ENCODE measurements around the gene MYBPC2.

Gene MYBPC2

GRCh38 chr19:50476224-50476906 is 43.7 kb downstream of the MYBPC2 start, which contains the start of the genes EMC10 and GARIN5A:
Gene EMC10, plus strand, starts transcription at chr19:50476507. Its CDS starts 38 bp downstream, at chr19:50476545.
Gene GARIN5A, minus strand, starts transcription at chr19:50476848. Its CDS starts 460 bp downstream, at chr19:50476388.
- peak within 1 kb of the TSS; percentile 89 for H3K9ac ChIP-seq (ENCODE audit: insufficient read length)
- H3K9me3 ChIP-seq (ENCODE audit: low read depth, low read length), result no peaks in the 10 kb centered on the region
- TF ChIP-seq EZH2 (IDR thresholded peaks at IDR 0.05) (no peak), POLR2AphosphoS5 (IDR thresholded peaks at IDR 0.05; ENCODE audit: borderline replicate concordance, low read depth, low read length) (peak; percentile 93)
- DNase-seq (ENCODE audit: low read depth, low spot score), result peak; percentile 26
- peak within 1 kb of the TSS; percentile 98 for H3K4me3 ChIP-seq
- no peak within 1 kb of the TSS for H3K27ac ChIP-seq
- peaks cover 16% of the 10 kb centered on the region; the same call in 1 of the 2 replicates for H3K36me3 ChIP-seq (ENCODE audit: insufficient read depth, low read length)

DNA sequence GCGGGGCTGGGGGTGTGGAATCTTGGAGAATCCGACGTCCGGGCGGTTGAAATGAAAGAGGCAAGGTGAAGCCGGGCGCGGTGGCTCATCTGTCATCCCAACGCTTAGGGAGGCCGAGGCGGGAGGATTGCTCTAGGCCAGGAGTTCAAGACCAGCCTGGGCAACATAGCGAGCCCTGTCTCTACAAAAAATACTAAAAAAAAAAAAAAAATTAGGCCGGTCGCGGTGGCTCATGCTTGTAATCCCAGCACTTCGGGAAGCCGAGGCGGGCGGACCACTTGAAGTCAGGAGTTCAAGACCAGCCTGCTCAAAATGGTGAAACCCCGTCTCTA is 44.2 kb downstream of the MYBPC2 start:
- H3K27ac ChIP-seq, result no peak overlapping the region
- H3K9ac ChIP-seq (ENCODE audit: insufficient read length), result peak overlapping the region; percentile 89

GRCh38 chr19:50477751-50478515 is 45.2 kb downstream of the MYBPC2 start:
- Histone ChIP-seq H3K9ac (ENCODE audit: insufficient read length) (no peak overlapping the region), H3K36me3 (ENCODE audit: insufficient read depth, low read length) (peaks cover 16% of the 10 kb centered on the region; the same call in 1 of the 2 replicates), H3K4me3 (no peak overlapping the region; the same call in 1 of the 2 replicates), H3K9me3 (ENCODE audit: low read depth, low read length) (no peaks in the 10 kb centered on the region), H3K27ac (no peak overlapping the region)
- no peak for TF ChIP-seq FOXP2 (optimal IDR thresholded peaks at IDR 0.05; ENCODE audit: control extremely low read depth, extremely low read length, insufficient read depth)
- no peak for TF ChIP-seq POLR2AphosphoS5 (IDR thresholded peaks at IDR 0.05; ENCODE audit: borderline replicate concordance, low read depth, low read length)
- no peak for TF ChIP-seq EZH2 (IDR thresholded peaks at IDR 0.05)
- no peak for DNase-seq (ENCODE audit: low read depth, low spot score)

More for the DNA sequence above, 44.2 kb downstream of the MYBPC2 start:
- TF ChIP-seq FOXP2 (optimal IDR thresholded peaks at IDR 0.05; ENCODE audit: control extremely low read depth, extremely low read length, insufficient read depth), result no peak
- no peak for TF ChIP-seq POLR2AphosphoS5 (IDR thresholded peaks at IDR 0.05; ENCODE audit: borderline replicate concordance, low read depth, low read length)
- no peak for TF ChIP-seq EZH2 (IDR thresholded peaks at IDR 0.05)
- H3K9me3 ChIP-seq (ENCODE audit: low read depth, low read length), result no peaks in the 10 kb centered on the region
- H3K36me3 ChIP-seq (ENCODE audit: insufficient read depth, low read length), result peaks cover 16% of the 10 kb centered on the region; the same call in 1 of the 2 replicates
- no peak for DNase-seq (ENCODE audit: low read depth, low spot score)
- peak overlapping the region; percentile 98 for H3K4me3 ChIP-seq

DNA sequence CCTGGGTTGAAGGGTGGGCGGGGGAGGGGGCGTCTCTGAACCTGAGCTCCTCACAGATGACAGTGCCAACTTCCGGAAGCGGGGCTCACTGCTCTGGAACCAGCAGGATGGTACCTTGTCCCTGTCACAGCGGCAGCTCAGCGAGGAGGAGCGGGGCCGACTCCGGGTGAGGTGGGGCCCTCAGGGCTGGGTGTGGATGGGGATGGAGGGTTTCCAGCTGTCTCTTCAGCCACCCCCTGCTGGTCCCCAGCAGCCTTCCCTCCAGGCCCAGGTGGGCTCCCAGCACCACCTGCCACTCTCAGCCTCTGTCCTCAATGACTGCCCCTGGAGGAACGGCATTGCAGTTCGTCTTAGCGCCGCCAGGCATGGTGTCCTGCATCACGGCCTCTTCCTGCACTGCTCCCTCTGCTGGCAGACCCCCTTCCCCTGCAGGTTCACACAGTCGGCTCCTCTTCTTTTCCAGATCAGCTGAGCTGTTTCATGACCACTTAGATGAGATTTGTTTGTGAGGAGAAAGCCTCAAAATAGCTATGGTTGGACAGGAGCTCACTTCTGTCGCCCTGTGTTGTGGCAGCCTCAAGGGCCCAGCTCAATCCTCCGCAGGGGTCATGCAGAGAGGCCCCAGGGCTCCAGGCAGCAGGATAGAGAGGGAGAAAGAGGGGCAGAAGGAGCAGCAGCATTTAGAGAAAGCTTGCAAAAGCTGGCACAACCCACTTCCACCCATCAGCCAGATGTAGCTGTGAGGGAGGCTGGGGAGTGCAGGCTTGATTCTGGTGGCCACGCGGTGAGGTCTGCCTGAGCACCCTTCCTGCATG is 46.4 kb downstream of the MYBPC2 start:
- no peaks in the 10 kb centered on the region for H3K9me3 ChIP-seq (ENCODE audit: low read depth, low read length)
- DNase-seq (ENCODE audit: low read depth, low spot score), result no peak
- H3K36me3 ChIP-seq (ENCODE audit: insufficient read depth, low read length), result peaks cover 16% of the 10 kb centered on the region; the same call in 1 of the 2 replicates
- TF ChIP-seq EZH2 (IDR thresholded peaks at IDR 0.05) (no peak), FOXP2 (optimal IDR thresholded peaks at IDR 0.05; ENCODE audit: control extremely low read depth, extremely low read length, insufficient read depth) (no peak), POLR2AphosphoS5 (IDR thresholded peaks at IDR 0.05; ENCODE audit: borderline replicate concordance, low read depth, low read length) (no peak)
- no peak overlapping the region for H3K4me3 ChIP-seq
- H3K27ac ChIP-seq, result no peak overlapping the region
- H3K9ac ChIP-seq (ENCODE audit: insufficient read length), result no peak overlapping the region

GRCh38 chr19:50479761-50480251 is 47.1 kb downstream of the MYBPC2 start:
- Histone ChIP-seq H3K4me3 (no peak overlapping the region), H3K27ac (no peak overlapping the region), H3K9ac (ENCODE audit: insufficient read length) (no peak overlapping the region), H3K9me3 (ENCODE audit: low read depth, low read length) (no peaks in the 10 kb centered on the region), H3K36me3 (ENCODE audit: insufficient read depth, low read length) (peaks cover 16% of the 10 kb centered on the region; the same call in 1 of the 2 replicates)
- DNase-seq (ENCODE audit: low read depth, low spot score), result no peak
- TF ChIP-seq FOXP2 (optimal IDR thresholded peaks at IDR 0.05; ENCODE audit: control extremely low read depth, extremely low read length, insufficient read depth) (no peak), EZH2 (IDR thresholded peaks at IDR 0.05) (no peak), POLR2AphosphoS5 (IDR thresholded peaks at IDR 0.05; ENCODE audit: borderline replicate concordance, low read depth, low read length) (no peak)

GRCh38 chr19:50480281-50481111 is 47.8 kb downstream of the MYBPC2 start:
- no peak overlapping the region for H3K27ac ChIP-seq
- no peaks in the 10 kb centered on the region for H3K9me3 ChIP-seq (ENCODE audit: low read depth, low read length)
- DNase-seq (ENCODE audit: low read depth, low spot score), result no peak
- H3K4me3 ChIP-seq, result no peak overlapping the region
- peaks cover 16% of the 10 kb centered on the region; the same call in 1 of the 2 replicates for H3K36me3 ChIP-seq (ENCODE audit: insufficient read depth, low read length)
- no peak overlapping the region for H3K9ac ChIP-seq (ENCODE audit: insufficient read length)
- TF ChIP-seq EZH2 (IDR thresholded peaks at IDR 0.05) (no peak), POLR2AphosphoS5 (IDR thresholded peaks at IDR 0.05; ENCODE audit: borderline replicate concordance, low read depth, low read length) (no peak), FOXP2 (optimal IDR thresholded peaks at IDR 0.05; ENCODE audit: control extremely low read depth, extremely low read length, insufficient read depth) (no peak)

Measured in SK-N-MC (cell line).